ENCODE data around the gene GALNT17. TPM values are rescaled to one million over a fixed set of nuclear protein-coding genes. Genes with fewer than 3 reads are reported as not detected.

Gene GALNT17
- total RNA-seq, 2 donors from 2014 or later: 0.82 to 4.0 TPM

DNA sequence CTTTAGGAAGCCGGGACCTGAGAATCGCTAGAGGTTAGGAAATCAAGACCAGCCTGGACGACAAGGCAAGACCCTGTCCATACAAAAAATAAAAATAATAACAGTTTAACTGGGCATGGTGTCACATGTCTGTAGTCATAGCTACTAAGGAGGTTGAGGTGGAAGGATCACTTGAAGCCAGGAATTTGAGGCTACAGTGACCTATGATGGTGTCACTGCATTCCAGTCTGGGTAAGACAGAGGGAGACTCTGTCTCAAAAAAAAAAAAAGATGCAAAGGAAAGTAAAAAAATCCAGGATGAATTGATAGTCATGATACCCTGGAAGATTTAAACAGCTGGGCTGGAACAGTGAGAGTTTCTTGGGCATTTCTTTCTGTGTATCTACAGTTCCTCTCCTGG, 463.2 kb downstream of the GALNT17 start:
- H3K27me3 ChIP-seq: no peaks in the 10 kb centered on the region
- H3K9me3 ChIP-seq: no peaks in the 10 kb centered on the region
- DNase-seq (ENCODE audit: low spot score): no peak
- TF ChIP-seq, protein P1, sequence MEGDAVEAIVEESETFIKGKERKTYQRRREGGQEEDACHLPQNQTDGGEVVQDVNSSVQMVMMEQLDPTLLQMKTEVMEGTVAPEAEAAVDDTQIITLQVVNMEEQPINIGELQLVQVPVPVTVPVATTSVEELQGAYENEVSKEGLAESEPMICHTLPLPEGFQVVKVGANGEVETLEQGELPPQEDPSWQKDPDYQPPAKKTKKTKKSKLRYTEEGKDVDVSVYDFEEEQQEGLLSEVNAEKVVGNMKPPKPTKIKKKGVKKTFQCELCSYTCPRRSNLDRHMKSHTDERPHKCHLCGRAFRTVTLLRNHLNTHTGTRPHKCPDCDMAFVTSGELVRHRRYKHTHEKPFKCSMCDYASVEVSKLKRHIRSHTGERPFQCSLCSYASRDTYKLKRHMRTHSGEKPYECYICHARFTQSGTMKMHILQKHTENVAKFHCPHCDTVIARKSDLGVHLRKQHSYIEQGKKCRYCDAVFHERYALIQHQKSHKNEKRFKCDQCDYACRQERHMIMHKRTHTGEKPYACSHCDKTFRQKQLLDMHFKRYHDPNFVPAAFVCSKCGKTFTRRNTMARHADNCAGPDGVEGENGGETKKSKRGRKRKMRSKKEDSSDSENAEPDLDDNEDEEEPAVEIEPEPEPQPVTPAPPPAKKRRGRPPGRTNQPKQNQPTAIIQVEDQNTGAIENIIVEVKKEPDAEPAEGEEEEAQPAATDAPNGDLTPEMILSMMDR (IDR thresholded peaks at IDR 0.05): no peak
- H3K4me1 ChIP-seq: no peaks in the 10 kb centered on the region
- H3K36me3 ChIP-seq: no peaks in the 10 kb centered on the region
- H3K27ac ChIP-seq: no peak overlapping the region
- H3K4me3 ChIP-seq: no peak overlapping the region

DNA sequence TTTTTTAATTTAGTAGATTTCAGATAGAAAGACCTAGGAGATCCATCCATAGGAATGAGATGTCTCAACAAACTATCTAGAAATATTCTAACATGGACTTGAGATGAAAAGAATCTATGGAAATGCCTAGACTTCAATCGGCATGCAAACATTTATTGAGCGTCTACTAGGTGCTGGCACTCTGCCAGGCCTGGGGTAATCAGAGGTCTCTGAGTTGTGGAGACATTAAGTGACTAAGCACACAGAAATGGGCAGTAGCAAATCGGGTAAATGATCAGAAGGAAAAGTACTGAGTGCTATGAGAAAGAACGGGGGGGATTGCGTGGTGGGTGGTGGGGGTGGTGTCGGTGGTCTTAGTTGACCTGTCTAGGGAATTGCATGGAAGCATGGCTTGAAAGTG, 466.6 kb downstream of the GALNT17 start:
- Histone ChIP-seq H3K36me3 (no peaks in the 10 kb centered on the region), H3K4me1 (no peaks in the 10 kb centered on the region), H3K27ac (no peak overlapping the region), H3K27me3 (no peaks in the 10 kb centered on the region), H3K9me3 (no peaks in the 10 kb centered on the region), H3K4me3 (no peak overlapping the region)
- TF ChIP-seq, protein P1 (IDR thresholded peaks at IDR 0.05): no peak
- no peak for DNase-seq (ENCODE audit: low spot score)

DNA sequence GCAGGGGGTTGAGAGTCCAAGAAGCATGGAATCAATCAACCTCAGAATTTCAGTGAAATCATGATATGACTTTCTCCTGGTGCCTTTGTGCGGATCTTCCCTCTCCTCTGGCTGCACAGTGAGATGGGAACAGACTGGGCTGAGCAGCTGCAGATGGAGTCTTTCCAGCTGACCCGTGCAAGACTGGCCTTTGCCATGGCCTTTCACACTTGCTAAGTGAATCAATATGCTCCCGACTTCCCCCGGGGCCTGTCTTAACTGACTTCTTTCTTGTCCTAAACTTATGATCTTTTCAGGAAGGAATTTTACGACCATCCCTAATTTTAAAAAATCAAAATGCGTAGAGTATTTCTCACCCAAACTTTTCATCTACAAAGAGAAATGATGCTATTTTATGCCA, 469.9 kb downstream of the GALNT17 start:
- no peak overlapping the region for H3K4me3 ChIP-seq
- H3K27ac ChIP-seq: no peak overlapping the region
- H3K36me3 ChIP-seq: no peaks in the 10 kb centered on the region
- H3K27me3 ChIP-seq: no peaks in the 10 kb centered on the region
- no peak for DNase-seq (ENCODE audit: low spot score)
- TF ChIP-seq, protein P1 (IDR thresholded peaks at IDR 0.05): no peak
- no peaks in the 10 kb centered on the region for H3K4me1 ChIP-seq
- H3K9me3 ChIP-seq: no peaks in the 10 kb centered on the region

DNA sequence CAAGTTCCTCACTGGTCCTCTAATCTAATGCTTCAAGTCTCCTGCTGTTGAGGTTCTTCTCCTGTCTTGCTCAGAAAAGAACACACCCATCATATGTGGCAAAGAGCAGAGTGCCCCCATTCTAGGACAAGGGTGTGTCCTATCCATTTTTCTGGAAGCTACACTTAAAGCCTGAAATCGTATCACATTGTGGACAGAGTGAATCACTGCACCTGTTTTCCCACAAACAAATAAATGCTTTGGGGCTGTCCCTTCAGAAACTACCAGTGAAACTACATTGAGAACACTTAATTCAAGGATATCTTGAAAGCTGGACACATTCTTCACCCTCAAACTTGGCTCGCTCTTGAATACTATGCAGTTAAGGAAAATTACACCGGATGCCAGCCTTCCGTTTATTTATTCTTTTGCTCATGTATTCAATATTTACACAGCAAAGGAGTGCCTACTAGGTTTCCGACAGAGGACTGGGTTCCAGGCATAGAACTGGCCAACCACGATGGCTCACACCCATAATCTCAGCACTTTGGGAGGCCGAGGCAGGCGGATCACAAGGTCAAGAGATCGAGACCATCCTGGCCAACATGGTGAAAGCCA, 473.0 kb downstream of the GALNT17 start:
- H3K4me1 ChIP-seq: no peaks in the 10 kb centered on the region
- H3K27ac ChIP-seq: no peak overlapping the region
- H3K27me3 ChIP-seq: no peaks in the 10 kb centered on the region
- H3K4me3 ChIP-seq: no peak overlapping the region
- H3K9me3 ChIP-seq: no peaks in the 10 kb centered on the region
- TF ChIP-seq, protein P1 (IDR thresholded peaks at IDR 0.05): no peak
- DNase-seq (ENCODE audit: low spot score): no peak
- no peaks in the 10 kb centered on the region for H3K36me3 ChIP-seq

DNA sequence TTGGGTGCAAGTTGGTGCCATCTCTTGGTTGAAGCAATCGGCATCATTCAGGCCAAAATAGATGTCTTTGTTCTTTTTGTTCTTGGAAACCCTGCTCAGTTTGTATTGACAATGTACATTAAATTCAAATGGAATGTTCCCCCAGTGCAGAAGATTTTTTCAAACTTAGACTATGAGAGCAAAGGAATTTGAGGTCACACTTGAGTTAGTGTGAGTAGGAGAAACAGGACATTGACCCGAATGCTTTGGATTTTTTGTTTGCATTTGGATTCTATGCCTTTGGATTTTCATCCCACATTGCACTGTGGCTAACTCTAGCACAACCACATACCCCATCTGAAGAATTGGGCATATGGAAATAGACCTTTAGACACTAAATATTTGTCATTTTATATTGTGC, 480.0 kb downstream of the GALNT17 start:
- Histone ChIP-seq H3K9me3 (no peaks in the 10 kb centered on the region), H3K27me3 (no peaks in the 10 kb centered on the region), H3K36me3 (no peaks in the 10 kb centered on the region), H3K4me3 (no peak overlapping the region), H3K27ac (no peak overlapping the region), H3K4me1 (peaks cover 0 to 11% of the 10 kb centered on the region in 2 donors)
- TF ChIP-seq, protein P1 (IDR thresholded peaks at IDR 0.05): no peak
- no peak for DNase-seq (ENCODE audit: low spot score)

DNA sequence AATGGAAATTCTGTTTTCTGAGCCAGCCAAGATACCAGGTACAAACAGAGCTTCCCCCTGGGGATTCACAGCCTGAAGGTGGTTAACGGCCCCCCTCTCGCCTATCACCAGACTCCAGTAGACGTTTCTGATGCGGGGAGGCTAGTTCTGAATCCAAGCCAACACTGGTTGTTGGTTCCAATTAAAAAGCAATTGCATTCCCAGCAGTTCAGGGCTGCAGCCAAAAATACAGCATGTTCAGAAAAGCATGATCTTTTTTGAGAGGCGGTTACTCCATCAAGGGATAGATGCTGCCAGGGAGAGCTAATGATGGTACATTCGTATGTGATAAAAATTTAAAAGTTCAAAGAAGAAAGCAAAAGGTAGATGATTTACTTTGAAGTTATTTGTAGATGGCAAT, 481.0 kb downstream of the GALNT17 start:
- Histone ChIP-seq H3K27ac (no peak overlapping the region), H3K9me3 (no peaks in the 10 kb centered on the region), H3K4me3 (no peak overlapping the region), H3K4me1 (peaks cover 0 to 11% of the 10 kb centered on the region in 2 donors), H3K36me3 (no peaks in the 10 kb centered on the region), H3K27me3 (no peaks in the 10 kb centered on the region)
- TF ChIP-seq, protein P1 (IDR thresholded peaks at IDR 0.05): no peak
- DNase-seq (ENCODE audit: low spot score): no peak
